Measurements from ENCODE around the gene CST4.
"Not testable (repeated sequence)": the region's sequence is repeated elsewhere in the genome, so short reads cannot be mapped to it uniquely, and the experiment has no call there.

The CST4 gene

GRCh38 chr20:23710771-23711170 is 21.9 kb upstream of the CST4 start:
- no peak for FAIRE-seq

DNA sequence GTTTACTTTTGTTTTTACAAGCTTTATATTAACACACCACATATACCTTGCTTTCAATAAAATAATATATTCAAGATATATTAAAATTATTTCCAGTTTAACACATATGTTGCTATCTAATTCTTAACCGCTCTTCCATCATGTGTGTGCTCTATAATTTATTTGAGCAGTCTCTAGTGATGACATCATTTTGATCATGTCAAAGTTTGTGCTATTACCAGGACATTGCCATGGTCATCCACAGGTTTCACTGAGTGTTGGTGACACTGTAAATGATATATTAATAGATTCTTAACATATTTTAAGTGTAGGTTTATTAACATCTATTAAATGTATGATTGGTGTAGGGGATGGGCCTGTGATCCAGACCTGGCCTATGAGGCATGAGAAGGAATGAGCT is 17.1 kb upstream of the CST4 start:
- no peak for FAIRE-seq

More at GRCh38 chr20:23710771-23711170, 21.9 kb upstream of the CST4 start:
- no peak for DNase-seq (ENCODE audit: insufficient read length, low spot score)
- TF ChIP-seq CTCF (IDR thresholded peaks at IDR 0.05; ENCODE audit: insufficient read depth, missing control alignments) = no peak

DNA sequence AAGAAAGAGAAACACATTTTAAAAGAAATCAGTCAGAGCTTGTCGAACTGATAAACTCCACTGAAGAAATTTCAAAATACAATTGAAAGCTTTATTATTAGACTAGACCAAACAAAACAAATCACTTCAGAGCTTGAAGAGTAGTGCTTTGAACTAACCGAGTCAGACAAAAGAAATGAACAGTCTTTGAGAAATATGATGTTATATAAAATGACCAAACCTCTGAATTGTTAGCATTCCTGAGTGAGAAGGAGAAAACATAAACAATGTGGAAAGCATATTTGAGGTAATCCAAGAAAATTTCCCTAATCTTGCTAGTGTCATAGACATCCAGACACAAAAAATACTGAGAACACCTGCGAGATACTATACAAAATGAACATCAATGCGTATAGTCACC is 13.2 kb upstream of the CST4 start:
- no peak for TF ChIP-seq CTCF (IDR thresholded peaks at IDR 0.05; ENCODE audit: insufficient read depth, missing control alignments)
- DNase-seq (ENCODE audit: insufficient read length, low spot score) (no peak), FAIRE-seq (no peak)

More for the DNA sequence above, 17.1 kb upstream of the CST4 start:
- no peak for DNase-seq (ENCODE audit: insufficient read length, low spot score)
- TF ChIP-seq CTCF (IDR thresholded peaks at IDR 0.05; ENCODE audit: insufficient read depth, missing control alignments) = no peak

GRCh38 chr20:23700931-23701330 is 12.1 kb upstream of the CST4 start:
- no peak for TF ChIP-seq CTCF (IDR thresholded peaks at IDR 0.05; ENCODE audit: insufficient read depth, missing control alignments)
- DNase-seq (ENCODE audit: insufficient read length, low spot score) (no peak), FAIRE-seq (no peak)

DNA sequence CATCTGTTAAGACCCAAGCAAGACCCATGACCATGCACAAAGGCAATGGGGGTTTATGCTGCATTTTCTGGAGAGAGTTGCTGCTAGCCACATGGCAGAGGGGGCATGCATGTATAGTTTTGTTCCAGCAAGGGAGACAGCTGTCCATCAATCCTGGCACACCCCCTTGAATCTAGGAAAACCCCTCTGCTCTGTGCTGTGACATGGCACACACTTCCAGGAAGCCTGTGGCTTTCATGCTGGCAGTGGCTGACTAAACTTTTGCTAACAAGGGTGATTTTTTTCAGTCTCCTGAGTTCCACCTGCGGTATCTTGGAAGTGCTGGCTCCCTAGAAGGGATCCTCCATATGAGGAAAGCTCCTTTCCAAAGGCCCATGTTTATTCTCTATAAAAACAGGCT is 9.1 kb upstream of the CST4 start:
- TF ChIP-seq CTCF (IDR thresholded peaks at IDR 0.05; ENCODE audit: insufficient read depth, missing control alignments) = no peak
- DNase-seq (ENCODE audit: insufficient read length, low spot score) = no peak
- no peak for FAIRE-seq

DNA sequence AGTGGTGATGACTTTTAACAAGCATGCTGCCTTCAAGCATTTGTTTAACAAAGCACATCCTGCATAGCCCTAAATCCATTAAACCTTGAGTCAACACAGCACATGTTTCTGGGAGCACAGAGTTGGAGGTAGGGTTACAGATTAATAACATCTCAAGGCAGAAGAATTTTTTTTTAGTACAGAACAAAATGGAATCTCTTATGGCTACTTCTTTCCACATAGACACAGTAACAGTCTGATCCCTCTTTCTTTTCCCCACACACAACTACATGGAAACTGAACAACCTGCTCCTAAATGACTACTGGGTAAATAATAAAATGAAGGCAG is 6.2 kb upstream of the CST4 start:
- FAIRE-seq; DNase-seq (ENCODE audit: insufficient read length, low spot score): not testable (repeated sequence)

GRCh38 chr20:23694178-23695067 is 5.6 kb upstream of the CST4 start:
- FAIRE-seq; DNase-seq (ENCODE audit: insufficient read length, low spot score): not testable (repeated sequence)

- FAIRE-seq = not testable (repeated sequence)
Observed at GRCh38 chr20:23692725-23693619, 4.1 kb upstream of the CST4 start.

More at GRCh38 chr20:23692725-23693619, 4.1 kb upstream of the CST4 start:
- DNase-seq (ENCODE audit: insufficient read length, low spot score) = not testable (repeated sequence)

Measured in D721Med (cell line).